ENCODE results near the gene ADCY10.

The ADCY10 gene, protein sequence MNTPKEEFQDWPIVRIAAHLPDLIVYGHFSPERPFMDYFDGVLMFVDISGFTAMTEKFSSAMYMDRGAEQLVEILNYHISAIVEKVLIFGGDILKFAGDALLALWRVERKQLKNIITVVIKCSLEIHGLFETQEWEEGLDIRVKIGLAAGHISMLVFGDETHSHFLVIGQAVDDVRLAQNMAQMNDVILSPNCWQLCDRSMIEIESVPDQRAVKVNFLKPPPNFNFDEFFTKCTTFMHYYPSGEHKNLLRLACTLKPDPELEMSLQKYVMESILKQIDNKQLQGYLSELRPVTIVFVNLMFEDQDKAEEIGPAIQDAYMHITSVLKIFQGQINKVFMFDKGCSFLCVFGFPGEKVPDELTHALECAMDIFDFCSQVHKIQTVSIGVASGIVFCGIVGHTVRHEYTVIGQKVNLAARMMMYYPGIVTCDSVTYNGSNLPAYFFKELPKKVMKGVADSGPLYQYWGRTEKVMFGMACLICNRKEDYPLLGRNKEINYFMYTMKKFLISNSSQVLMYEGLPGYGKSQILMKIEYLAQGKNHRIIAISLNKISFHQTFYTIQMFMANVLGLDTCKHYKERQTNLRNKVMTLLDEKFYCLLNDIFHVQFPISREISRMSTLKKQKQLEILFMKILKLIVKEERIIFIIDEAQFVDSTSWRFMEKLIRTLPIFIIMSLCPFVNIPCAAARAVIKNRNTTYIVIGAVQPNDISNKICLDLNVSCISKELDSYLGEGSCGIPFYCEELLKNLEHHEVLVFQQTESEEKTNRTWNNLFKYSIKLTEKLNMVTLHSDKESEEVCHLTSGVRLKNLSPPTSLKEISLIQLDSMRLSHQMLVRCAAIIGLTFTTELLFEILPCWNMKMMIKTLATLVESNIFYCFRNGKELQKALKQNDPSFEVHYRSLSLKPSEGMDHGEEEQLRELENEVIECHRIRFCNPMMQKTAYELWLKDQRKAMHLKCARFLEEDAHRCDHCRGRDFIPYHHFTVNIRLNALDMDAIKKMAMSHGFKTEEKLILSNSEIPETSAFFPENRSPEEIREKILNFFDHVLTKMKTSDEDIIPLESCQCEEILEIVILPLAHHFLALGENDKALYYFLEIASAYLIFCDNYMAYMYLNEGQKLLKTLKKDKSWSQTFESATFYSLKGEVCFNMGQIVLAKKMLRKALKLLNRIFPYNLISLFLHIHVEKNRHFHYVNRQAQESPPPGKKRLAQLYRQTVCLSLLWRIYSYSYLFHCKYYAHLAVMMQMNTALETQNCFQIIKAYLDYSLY (N-terminal part only)

DNA sequence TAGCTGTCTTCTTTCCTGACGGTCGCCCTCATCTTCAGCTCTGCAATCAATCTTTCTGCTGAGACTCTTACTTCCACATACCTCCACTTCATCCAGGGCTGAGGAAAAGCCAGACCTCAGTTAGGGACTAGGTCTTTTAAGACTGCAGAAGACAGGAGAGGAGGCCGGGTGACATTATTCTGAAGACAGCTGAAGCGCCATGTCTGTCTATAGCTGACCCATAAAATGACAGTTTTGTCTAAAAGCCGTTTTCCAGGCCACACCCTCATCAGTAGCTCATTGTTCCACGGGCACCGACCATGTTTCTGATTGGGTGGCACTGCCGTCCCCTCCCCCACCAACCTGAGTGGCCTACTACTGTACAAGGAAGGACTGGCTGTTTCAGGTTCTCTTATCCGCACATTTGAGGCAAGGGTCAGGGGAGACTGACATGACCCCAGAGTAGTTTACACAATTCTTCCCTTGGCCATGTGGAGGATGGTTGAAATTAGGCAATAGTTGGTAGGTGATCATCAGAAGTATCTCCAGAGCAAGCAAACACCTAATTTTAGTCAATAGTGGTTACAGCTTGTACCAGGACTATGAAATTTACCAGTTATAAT is at the start of gene ADCY10:
TSS of gene ADCY10 (minus strand) at position 240 of the 602 bp plus-strand sequence. CDS start 8,994 bp downstream, outside the sequence.
- DNase-seq (ENCODE audit: low read depth, low spot score) = no peak
- H3K27ac ChIP-seq = no peak within 1 kb of the TSS

DNA sequence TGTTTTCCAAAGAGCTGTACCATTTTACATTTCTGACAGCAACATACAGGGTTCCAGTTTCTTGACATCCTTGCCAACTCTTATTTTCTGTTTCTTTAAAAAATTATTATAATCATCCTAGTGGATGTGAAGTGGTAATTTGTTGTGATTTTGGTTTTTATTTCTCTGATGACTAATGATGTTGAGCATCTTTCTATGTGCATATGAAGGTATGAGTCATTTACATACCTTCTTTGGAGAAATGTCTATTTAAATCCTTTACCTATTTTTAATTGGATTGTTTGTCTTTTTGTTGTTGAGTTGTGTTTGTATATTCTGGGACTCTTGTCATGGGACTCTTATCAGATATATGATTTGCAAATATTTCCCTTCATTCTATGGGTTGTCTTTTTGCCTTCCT is 43.8 kb upstream of the ADCY10 start:
- no peak for DNase-seq (ENCODE audit: low read depth, low spot score)
- no peak overlapping the region for H3K27ac ChIP-seq

DNA sequence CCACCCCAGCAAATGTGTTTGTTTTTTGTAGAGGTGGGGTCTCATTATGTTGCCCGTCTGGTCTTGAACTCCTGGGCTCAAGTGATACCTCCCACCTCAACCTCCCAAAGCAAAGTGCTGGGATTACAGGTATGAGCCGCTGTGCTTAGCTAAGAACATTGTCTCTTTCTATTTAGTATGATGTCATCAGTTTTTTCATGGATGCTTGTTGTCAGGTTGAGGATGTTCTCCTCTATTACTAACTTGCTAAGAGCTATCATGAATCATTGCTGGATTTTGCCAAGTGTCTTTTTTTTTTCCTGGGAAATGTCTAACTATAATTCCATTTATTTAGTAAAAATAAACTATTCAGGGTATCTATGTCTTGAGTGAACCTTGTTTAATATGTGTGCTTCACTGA is 42.0 kb upstream of the ADCY10 start:
- no peak overlapping the region for H3K27ac ChIP-seq
- DNase-seq (ENCODE audit: low read depth, low spot score) = no peak

DNA sequence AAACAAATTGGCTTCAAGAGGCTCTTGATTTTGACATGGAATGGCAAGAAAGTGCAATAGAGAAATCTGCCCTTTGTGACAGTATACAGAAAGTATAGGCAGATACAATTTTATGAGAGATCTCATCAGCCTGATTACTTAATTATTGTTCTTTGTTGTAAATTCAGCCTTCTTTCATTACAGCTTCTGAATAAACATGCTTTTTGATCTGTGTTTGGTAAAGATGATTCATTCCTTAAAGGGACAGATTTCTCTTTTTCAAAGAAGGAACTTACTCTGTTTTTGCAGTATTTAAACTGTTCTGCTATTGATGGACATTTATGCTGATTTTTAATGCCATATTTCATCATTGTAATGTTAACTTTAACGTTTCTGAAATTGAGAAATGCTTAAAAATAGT is 36.6 kb upstream of the ADCY10 start:
- H3K27ac ChIP-seq = no peak overlapping the region
- no peak for DNase-seq (ENCODE audit: low read depth, low spot score)

DNA sequence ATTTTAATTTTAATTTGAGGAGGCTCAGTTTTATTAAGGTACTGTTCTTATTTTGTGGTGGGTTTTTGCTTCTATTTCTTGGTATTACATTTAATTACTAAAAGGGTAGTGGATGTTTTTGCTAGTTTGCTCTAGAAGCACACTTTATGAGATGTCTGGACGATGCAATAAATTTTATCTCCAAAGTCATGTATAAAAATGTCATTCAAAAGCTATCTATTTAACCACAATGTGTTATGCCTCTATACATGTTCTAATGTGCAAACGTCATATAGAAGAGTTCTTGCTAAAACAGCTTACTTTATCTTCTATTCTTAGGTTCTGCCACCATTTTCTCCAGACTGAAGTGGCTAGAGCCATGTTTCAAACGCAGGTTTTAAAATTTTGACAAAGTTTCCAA is 35.9 kb upstream of the ADCY10 start:
- H3K27ac ChIP-seq = no peak overlapping the region
- DNase-seq (ENCODE audit: low read depth, low spot score) = no peak

DNA sequence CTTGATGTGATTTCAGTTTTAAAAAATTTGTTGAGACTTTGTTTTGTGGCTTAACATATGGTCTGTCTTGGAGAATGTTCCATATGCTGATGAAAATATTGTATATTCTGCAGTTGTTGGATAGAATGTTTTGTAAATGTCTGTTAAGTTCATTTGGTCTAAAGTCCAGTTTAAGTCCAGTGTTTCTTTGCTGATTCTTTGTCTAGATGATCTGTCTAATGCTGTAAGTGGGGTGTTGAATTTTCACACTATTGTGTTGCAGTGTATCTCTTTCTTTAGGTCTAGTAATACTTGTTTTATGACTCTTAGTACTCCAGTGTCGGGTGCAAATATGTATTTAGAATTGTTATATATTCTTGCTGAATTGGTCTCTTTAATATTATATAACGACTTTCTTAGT is 33.8 kb upstream of the ADCY10 start:
- DNase-seq (ENCODE audit: low read depth, low spot score) = no peak
- no peak overlapping the region for H3K27ac ChIP-seq

DNA sequence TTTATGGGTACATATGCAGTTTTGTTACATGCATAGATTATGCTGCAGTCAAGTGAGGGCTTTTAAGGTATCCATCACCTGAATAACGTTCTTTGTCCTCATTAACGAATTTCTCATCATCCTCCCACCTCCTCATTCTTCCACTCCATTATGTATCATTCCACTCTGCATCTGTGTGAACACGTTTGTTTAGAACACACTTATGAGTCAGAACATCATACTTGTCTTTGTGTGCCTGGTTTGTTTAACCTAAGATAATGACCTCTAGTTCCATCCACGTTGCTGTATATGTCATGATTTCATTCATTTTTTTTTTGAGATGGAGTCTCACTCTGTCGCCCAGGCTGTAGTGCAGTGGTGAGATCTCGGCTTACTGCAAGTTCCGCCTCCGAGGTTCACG is 29.6 kb upstream of the ADCY10 start:
- no peak overlapping the region for H3K27ac ChIP-seq
- no peak for DNase-seq (ENCODE audit: low read depth, low spot score)

DNA sequence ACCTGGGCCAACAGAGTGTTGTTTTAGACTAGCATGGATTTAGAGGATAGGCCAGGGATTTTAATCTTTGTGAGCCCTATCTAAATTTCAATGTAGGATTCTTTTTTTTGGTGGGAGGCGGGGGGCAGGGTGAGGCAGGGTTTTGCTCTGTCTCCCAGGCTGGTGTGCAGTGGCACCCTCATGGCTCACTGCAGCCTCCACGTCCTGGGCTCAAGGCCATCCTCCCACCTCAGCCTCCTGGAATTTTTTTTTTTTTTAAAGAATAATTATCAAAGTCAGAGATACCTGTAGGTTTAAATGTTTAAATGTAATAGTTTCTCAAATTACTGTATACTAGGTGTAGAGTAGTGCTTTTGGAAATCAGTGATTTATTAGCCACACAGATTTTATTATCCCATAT is 26.3 kb upstream of the ADCY10 start:
- H3K27ac ChIP-seq = no peak overlapping the region
- no peak for DNase-seq (ENCODE audit: low read depth, low spot score)

DNA sequence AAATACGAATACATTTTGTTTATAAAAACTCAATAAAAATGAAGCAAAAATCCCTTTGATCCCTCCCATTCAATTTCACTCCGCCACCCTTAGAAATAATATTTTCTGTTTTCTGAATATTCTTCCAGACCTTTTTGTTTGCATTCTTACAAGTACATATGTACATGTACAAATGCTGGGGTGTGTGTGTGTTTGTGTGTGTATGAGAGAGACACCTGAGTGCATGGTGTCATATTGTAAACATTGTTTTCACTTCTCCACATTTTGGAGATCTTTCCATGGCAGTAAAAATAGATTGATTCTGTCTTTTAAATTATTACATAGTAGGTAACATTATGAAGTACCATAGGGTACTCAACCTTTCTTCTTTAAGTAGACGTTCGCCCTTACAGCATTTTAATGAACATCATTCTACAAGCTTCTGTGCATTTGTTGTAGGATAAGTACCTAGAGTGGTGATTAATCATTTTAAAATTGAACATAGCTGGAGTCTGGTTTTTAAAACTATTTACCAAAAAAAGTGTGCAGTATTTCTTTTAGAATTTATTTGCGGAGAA is 24.2 kb upstream of the ADCY10 start:
- H3K27ac ChIP-seq = peak overlapping the region; percentile 90
- no peak for DNase-seq (ENCODE audit: low read depth, low spot score)

DNA sequence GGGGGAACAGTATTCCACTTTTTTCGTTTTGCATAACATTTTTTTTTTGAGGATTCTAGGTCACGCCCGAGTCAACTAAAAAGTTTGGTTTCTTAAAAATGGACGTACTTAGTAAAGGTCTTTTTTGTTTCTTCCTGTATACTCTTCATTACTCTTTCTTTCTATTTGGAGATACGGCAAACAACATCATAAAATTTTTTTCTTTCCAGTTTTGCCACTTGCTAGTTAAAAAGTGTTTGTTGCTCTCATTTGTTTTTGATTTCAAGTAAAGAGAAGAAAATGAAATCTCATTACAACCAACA is 23.7 kb upstream of the ADCY10 start:
- DNase-seq (ENCODE audit: low read depth, low spot score) = no peak

DNA sequence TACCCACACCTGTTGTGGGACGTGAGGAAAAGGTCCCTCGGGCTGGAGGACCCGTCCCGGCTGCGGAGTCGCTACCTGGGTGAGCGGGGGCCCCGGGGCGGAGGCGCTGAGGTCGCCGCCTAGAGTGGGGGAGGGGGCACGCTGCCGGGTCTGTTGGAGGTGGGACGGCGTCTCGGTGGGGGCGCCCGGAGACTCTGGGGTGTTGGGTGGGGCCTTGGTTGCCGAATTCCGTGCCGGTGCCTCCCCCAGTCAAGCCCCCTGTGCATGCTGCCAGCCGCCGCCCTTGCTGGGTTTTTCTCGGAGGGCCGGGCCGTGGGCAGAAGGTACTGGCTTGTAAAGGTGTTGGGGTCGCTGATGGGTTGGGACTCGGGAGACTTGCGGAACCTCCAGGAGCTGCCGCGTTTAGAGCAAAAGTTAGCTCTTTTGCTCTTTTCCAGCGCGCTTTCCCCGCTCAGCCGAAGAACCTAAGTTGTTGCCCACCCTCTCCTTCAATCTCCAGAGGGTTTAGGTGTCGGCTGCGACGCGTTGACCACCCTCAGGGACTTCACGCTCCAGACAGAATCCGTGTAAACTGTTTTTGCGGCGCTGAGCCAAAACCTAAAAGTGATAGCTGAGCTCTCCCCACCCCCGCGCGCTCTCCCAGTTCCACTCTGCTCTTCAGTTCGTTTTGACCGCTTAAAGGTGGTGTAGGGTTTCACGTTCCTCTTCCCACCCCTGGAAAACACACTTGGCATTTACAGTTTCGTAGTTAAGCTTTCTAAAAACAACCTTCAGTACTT is 23.2 kb upstream of the ADCY10 start, which contains the start of gene MPC2:
TSS of gene MPC2 (minus strand) at position 143 of the 779 bp plus-strand sequence. CDS start 1,231 bp downstream, outside the sequence.
- H3K27ac ChIP-seq = peak within 1 kb of the TSS; percentile 90
- no peak for DNase-seq (ENCODE audit: low read depth, low spot score)

More for the DNA sequence above, 23.7 kb upstream of the ADCY10 start:
- H3K27ac ChIP-seq = peak overlapping the region; percentile 90

DNA sequence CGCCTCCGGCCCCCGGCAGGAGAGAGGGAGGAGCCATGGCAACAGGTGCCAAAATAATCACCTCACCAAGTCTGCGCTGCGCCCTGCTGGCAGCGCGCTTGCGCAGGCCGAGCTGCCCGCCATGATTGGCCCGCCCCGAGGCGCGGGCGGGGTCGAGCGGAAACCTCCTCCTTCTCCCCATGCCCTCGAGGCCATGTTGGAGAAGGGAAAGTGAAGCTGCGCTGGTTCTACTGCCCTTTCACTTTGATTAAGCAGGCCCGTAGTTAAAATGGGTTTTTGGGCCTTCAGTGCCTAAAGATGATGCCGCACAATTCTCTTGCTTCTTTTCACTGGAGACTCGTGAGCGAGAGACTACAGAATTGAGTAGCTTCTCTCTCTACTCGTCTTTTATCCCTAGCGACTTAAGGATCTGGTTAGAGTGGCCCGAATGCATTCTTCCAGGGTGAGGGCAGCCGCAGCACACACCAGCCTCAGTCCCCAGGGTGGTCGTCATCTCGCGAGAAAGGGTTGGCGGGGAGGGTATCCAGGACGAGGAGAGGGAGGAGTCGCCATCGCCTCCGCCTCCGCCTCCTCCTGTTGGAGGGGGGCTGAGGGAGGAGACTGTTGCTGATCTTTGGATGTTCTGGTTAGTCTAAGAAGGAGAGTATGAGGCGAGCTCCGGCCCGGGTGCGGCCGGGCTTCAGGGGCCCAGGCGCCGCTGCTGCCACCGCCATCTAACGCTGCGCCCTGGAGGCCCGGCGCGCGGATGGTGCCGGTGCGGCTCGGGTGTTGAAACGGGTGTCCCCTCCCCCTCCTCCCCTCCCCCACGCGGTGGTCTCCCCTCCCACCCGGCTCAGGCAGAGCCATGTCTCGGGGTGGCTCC is 22.4 kb upstream of the ADCY10 start, which contains the start of gene DCAF6:
TSS of gene DCAF6 (plus strand) at position 616 of the 862 bp plus-strand sequence. CDS start at position 845, 229 bp downstream.
- H3K27ac ChIP-seq = peak within 1 kb of the TSS; percentile 90
- peak; percentile 93 for DNase-seq (ENCODE audit: low read depth, low spot score)

DNA sequence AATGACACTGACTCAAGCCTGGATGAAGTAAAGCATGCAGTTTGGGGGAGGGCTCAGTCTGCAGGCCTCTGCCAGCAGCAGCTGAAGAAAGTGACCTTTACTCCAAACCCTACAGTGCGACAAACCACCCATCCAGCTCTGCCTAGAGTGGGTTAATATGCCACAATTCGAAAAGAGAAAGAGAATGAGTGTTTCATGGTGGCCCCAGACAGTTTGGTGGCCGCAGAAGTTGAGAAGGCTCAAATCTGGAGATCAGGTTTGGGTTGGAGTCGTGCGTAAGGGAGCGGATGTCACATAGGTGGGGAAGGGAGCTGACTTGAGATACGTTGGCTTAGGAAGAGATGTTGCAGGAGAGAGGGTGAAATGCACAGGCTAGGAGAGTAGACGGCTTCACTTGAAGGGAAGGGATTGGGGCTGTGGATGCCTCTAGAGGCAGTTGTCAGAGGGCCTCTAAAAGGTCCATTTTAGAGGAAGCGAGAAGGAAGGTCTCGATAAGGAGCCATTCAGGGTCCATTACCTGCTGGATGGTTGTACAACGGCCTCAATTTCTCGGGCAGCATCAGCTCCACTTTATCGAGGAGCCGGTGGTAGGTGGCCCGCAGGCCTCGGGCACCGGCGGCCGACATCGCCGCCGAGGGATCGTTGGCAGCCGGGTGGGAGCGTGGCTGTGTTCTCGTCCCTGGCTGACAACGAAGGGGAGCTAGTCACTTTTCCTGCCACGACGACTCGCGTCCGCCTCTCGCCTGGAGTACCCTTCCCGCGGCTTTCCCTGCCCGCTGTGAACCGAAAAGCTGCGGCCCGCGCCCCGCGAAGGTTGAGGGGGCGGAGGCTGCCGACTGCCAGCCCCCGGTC is 21.5 kb upstream of the ADCY10 start:
- peak overlapping the region; percentile 90 for H3K27ac ChIP-seq
- no peak for DNase-seq (ENCODE audit: low read depth, low spot score)

DNA sequence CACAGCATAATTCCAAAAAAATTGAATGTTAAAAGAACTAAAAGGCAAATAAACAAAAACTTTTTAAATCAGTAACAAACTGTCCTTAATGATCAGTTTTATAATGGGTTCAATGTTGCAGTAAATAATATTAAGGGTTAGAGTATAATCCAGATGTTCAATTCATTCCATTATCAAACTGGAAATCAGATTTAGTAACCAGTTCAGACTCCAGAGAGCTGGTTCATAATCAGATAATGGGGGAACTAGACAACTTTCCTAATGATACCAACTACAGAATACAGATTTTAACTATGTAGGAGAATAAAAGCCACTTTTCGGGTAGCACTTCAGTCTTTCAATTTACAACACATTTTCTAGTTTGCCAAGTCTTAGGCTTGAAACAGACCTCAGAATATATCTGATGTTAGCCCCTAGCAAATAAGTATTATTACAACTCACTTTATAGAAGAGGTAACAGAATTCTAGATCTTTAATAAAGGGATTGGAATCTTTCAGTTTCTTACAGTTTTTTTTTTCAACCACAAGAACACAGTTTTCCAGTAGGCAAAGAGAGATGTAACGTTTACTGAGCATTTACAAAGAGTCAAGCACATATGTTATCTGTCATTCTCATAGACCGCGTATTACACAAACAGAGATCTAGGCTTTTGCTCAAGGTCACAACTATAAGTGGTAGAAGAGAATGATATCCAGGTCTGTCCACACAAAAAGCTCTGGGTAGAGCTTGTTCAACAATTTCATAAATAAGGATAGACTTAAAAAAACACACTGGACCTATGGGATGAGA is 20.7 kb upstream of the ADCY10 start:
- H3K27ac ChIP-seq = peak overlapping the region; percentile 90
- DNase-seq (ENCODE audit: low read depth, low spot score) = no peak

DNA sequence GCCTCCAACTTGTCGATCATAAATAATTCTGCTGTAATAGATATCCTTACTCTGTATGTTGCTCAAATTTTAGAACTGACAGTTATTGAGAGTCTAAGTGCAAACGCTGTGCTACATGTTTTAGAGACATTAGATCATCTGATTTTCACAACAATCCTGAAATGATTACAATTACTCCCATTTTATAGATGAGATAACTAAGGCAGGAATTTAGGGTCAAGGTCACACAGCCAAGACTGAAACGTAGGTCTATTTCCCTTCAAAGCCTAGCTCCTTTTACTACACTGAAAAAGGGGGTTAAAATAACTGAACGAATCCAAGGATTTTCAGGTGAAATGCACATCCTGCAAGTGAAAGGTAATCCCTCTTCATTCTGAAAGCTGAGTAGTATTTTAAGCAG is 19.9 kb upstream of the ADCY10 start:
- no peak overlapping the region for H3K27ac ChIP-seq
- DNase-seq (ENCODE audit: low read depth, low spot score) = no peak

DNA sequence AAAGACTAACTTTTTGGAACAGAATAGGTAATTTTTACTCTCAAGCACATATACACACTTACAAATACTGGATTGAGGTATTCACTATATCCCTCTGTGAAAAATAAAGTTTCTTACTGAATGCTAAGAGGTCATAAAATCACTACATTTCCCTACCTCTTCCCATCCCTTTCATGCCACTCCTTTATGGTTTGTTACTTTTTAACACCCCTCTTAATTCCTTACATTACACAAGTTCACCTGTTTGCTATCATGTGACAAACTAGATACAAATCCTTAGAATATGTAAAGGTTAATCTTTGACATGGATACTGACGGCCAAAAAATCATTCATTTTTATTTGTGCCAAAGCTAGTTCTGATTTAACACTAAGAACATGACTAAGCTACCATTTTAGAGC is 15.8 kb upstream of the ADCY10 start:
- DNase-seq (ENCODE audit: low read depth, low spot score) = no peak
- H3K27ac ChIP-seq = no peak overlapping the region
